ENCODE results near the gene CES4A. TPM values are rescaled to one million over a fixed set of nuclear protein-coding genes. Genes with fewer than 3 reads are reported as not detected.

CES4A gene
- polyA plus RNA-seq, 1 donor (not counting 4 experiments of a cell fraction or from before 2014, with no cell fraction given) = 6.6 TPM

GRCh38 chr16:66946974-66947301 lies 41.5 kb upstream of the CES4A start:
- Histone ChIP-seq H3K9me3 (ENCODE audit: control insufficient read depth, low read depth, low read length) (no peaks in the 10 kb centered on the region), H3K79me2 (ENCODE audit: control insufficient read depth, insufficient read depth, low read length) (no peaks in the 10 kb centered on the region), H3K27ac (ENCODE audit: control insufficient read depth, insufficient read depth, low read length) (no peak overlapping the region), H3K36me3 (ENCODE audit: control insufficient read depth in 2 of 2, extremely low read depth in 1 of 2, insufficient read depth in 2 of 2, low read length in 2 of 2) (peaks cover 13 to 14% of the 10 kb centered on the region in 2 experiments), H3K4me3 (ENCODE audit: control insufficient read depth in 2 of 3, extremely low read depth in 1 of 3, insufficient read depth in 2 of 3, low read depth in 1 of 3, low read length in 3 of 3) (no peak overlapping the region), H3K4me1 (ENCODE audit: control insufficient read depth, extremely low read depth, insufficient read depth, low read length) (peaks cover 14% of the 10 kb centered on the region), H3K4me2 (ENCODE audit: control insufficient read depth, extremely low read depth, insufficient read depth, low read depth, low read length) (no peak overlapping the region), H2AFZ (ENCODE audit: control insufficient read depth, low read length) (no peak overlapping the region), H3K27me3 (ENCODE audit: control insufficient read depth, extremely low read depth, insufficient read depth, low read length) (no peaks in the 10 kb centered on the region), H4K20me1 (ENCODE audit: control insufficient read depth, extremely low read depth, insufficient read depth, low read length) (no peaks in the 10 kb centered on the region), H3K9me1 (ENCODE audit: control insufficient read depth, extremely low read depth, insufficient read depth, low read length) (no peaks in the 10 kb centered on the region), H3K9ac (ENCODE audit: control insufficient read depth, extremely low read depth, insufficient read depth, low read length) (no peak overlapping the region)
- FAIRE-seq (no peak), DNase-seq (ENCODE audit: low read depth, low spot score) (no peak)
- dilution Hi-C loops (cut with MboI; ENCODE audit: extremely low pct_ligation_motif_present, low sequenced_read_pairs) = no loop called here
- TF ChIP-seq EZH2 (IDR thresholded peaks at IDR 0.05; ENCODE audit: low read length) = no peak
- TF ChIP-seq, protein P1, sequence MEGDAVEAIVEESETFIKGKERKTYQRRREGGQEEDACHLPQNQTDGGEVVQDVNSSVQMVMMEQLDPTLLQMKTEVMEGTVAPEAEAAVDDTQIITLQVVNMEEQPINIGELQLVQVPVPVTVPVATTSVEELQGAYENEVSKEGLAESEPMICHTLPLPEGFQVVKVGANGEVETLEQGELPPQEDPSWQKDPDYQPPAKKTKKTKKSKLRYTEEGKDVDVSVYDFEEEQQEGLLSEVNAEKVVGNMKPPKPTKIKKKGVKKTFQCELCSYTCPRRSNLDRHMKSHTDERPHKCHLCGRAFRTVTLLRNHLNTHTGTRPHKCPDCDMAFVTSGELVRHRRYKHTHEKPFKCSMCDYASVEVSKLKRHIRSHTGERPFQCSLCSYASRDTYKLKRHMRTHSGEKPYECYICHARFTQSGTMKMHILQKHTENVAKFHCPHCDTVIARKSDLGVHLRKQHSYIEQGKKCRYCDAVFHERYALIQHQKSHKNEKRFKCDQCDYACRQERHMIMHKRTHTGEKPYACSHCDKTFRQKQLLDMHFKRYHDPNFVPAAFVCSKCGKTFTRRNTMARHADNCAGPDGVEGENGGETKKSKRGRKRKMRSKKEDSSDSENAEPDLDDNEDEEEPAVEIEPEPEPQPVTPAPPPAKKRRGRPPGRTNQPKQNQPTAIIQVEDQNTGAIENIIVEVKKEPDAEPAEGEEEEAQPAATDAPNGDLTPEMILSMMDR (optimal IDR thresholded peaks at IDR 0.05 in 1 of 3, IDR thresholded peaks at IDR 0.05 in 1 of 3, conservative IDR thresholded peaks at IDR 0.05 in 1 of 3; ENCODE audit: extremely low read depth in 1 of 3, insufficient read depth in 2 of 3, low read length in 3 of 3) = no peak

GRCh38 chr16:66947302-66948065 lies 40.9 kb upstream of the CES4A start:
- DNase-seq (ENCODE audit: low read depth, low spot score) (no peak), FAIRE-seq (peak; percentile 95)
- peaks cover 14% of the 10 kb centered on the region for H3K4me1 ChIP-seq (ENCODE audit: control insufficient read depth, extremely low read depth, insufficient read depth, low read length)
- no peaks in the 10 kb centered on the region for H3K9me1 ChIP-seq (ENCODE audit: control insufficient read depth, extremely low read depth, insufficient read depth, low read length)
- dilution Hi-C loops (cut with MboI; ENCODE audit: extremely low pct_ligation_motif_present, low sequenced_read_pairs) = no loop called here
- H3K4me2 ChIP-seq (ENCODE audit: control insufficient read depth, extremely low read depth, insufficient read depth, low read depth, low read length) = peak overlapping the region; percentile 95
- peaks cover 8% of the 10 kb centered on the region in 2 experiments for H3K36me3 ChIP-seq (ENCODE audit: control insufficient read depth in 2 of 2, extremely low read depth in 1 of 2, insufficient read depth in 2 of 2, low read length in 2 of 2)
- TF ChIP-seq, protein P1 (optimal IDR thresholded peaks at IDR 0.05 in 1 of 3, IDR thresholded peaks at IDR 0.05 in 1 of 3, conservative IDR thresholded peaks at IDR 0.05 in 1 of 3; ENCODE audit: extremely low read depth in 1 of 3, insufficient read depth in 2 of 3, low read length in 3 of 3) = peak; percentile 76 to 93 (median 79)
- TF ChIP-seq EZH2 (IDR thresholded peaks at IDR 0.05; ENCODE audit: low read length) = no peak
- peak overlapping the region; percentile 68 for H3K9ac ChIP-seq (ENCODE audit: control insufficient read depth, extremely low read depth, insufficient read depth, low read length)
- no peaks in the 10 kb centered on the region for H3K9me3 ChIP-seq (ENCODE audit: control insufficient read depth, low read depth, low read length)
- no peaks in the 10 kb centered on the region for H4K20me1 ChIP-seq (ENCODE audit: control insufficient read depth, extremely low read depth, insufficient read depth, low read length)
- H3K4me3 ChIP-seq (ENCODE audit: control insufficient read depth in 2 of 3, extremely low read depth in 1 of 3, insufficient read depth in 2 of 3, low read depth in 1 of 3, low read length in 3 of 3) = peak overlapping the region; percentile 43 to 76 (median 69)
- H3K79me2 ChIP-seq (ENCODE audit: control insufficient read depth, insufficient read depth, low read length) = no peaks in the 10 kb centered on the region
- peak overlapping the region; percentile 40 for H3K27ac ChIP-seq (ENCODE audit: control insufficient read depth, insufficient read depth, low read length)
- no peaks in the 10 kb centered on the region for H3K27me3 ChIP-seq (ENCODE audit: control insufficient read depth, extremely low read depth, insufficient read depth, low read length)
- peak overlapping the region; percentile 84 for H2AFZ ChIP-seq (ENCODE audit: control insufficient read depth, low read length)
